Right lobe of liver (tissue), 6 donors: Measurements from ENCODE around the gene MAML3. TPM values are rescaled to one million over a fixed set of nuclear protein-coding genes. Genes with fewer than 3 reads are reported as not detected.

ENCODE experiments used
- ATAC-seq, 4 donors: fragments of 200-7000 bp; cut with Tn5 transposase; one replicate each; pipeline ENCODE4 v1.9.1; 2020; ENCODE audit warnings: mild to moderate bottlenecking in 4 of 4, moderate library complexity in 4 of 4
- DNase-seq, 3 donors: peaks; one replicate each; pipeline ENCODE4 v3.0.0-alpha.2; 2020
- H3K27ac ChIP-seq, 3 donors: fragments of 200-600 bp; one replicate each; pipeline ENCODE4 v1.8.0; 2022
- H3K27me3 ChIP-seq, 2 donors: fragments of 200-600 bp; one replicate each; pipeline ENCODE4 v1.8.0; 2022
- H3K36me3 ChIP-seq, 4 donors: fragments of 200-600 bp; sonication (generic) in 1 of 4; one replicate each; pipeline versions ENCODE4 v1.5.1 to v1.8.0; 2017 to 2022; ENCODE audit warnings: control low read depth in 1 of 4
- H3K4me1 ChIP-seq, 4 donors: fragments of 200-600 bp; sonication (generic) in 1 of 4; one replicate each; pipeline versions ENCODE4 v1.5.1 to v1.8.0; 2017 to 2022; ENCODE audit warnings: control low read depth in 1 of 4
- H3K4me3 ChIP-seq, 3 donors: fragments of 200-600 bp; one replicate each; pipeline ENCODE4 v1.8.0; 2022
- H3K9me3 ChIP-seq, 4 donors: fragments of 200-600 bp; sonication (generic) in 1 of 4; one replicate each; pipeline versions ENCODE4 v1.5.1 to v1.8.0; 2017 to 2022; ENCODE audit warnings: control low read depth in 1 of 4
- CTCF ChIP-seq, 4 donors: fragments of 200-600 bp in 3 of 4; fragments of 450-650 bp in 1 of 4; IDR thresholded peaks; one replicate each; pipeline versions ENCODE4 v1.5.1 to v1.8.0; 2016 to 2022; ENCODE audit warnings: antibody characterized with exemption in 4 of 4, mild to moderate bottlenecking in 2 of 4
- POLR2A ChIP-seq: fragments of 450-650 bp; IDR thresholded peaks from one replicate; pipeline ENCODE4 v1.6.1; 2017; ENCODE audit warnings: antibody characterized with exemption, mild to moderate bottlenecking
- WGBS: methylation state at CpG from one replicate; pipeline ENCODE4 v1.1.6; 2018; ENCODE audit warnings: low coverage, low lambda C conversion rate; ENCODE audit not compliant: insufficient coverage; ENCODE audit errors: missing lambda C conversion rate; 5-methylcytosine and 5-hydroxymethylcytosine counted together
- intact Hi-C, 2 donors: fragments of 100-400 bp; cut with DNase I; formaldehyde crosslinking; loops; one replicate each; pipeline versions ENCODE4 v1.11.2 to v1.14.1; 2022
- total RNA-seq, 6 experiments: library from RNA; depleted of rRNA in 2 of 6; stranded (reverse); fragments of >200 nt in 2 of 6; fragmentation: NEBNext Ultra II Directional in 3 of 6; extraction: Animal tissue kit (Norgen Biotek cat#: 25700) in 3 of 6; gene quantifications; one replicate each; pipeline versions ENCODE4 v1.1.0 to v1.2.4, GENCODE V29; 2016 to 2023
- donor health status: DM: no; HTN: yes; CAD: no.
- donor health status: DM: no; HTN: no; CAD: no.
- donor health status: DM: no; HTN: no; CAD: no.
- donor health status: DM: no; HTN: yes; CAD: no.
- donor health status: DM: no; HTN: yes; CAD: no.

MAML3 gene
- total RNA-seq, 6 experiments from 2014 or later: 2.6 to 7.8 (median 5.0) TPM

- Histone ChIP-seq H3K27ac (no peak overlapping the region), H3K4me1 (peaks cover 0 to 3% (median 0%) of the 10 kb centered on the region in 4 donors), H3K4me3 (no peak overlapping the region), H3K36me3 (no peaks in the 10 kb centered on the region), H3K9me3 (no peaks in the 10 kb centered on the region), H3K27me3 (no peaks in the 10 kb centered on the region)
- DNase-seq (no peak), ATAC-seq (peak; percentile 45 to 72 (median 50))
- WGBS: 59% methylated on average over 3 of the region's 3 CpGs
- TF ChIP-seq CTCF (IDR thresholded peaks at IDR 0.05): no peak
- no peak for TF ChIP-seq POLR2A
- intact Hi-C loops: no loop called here
Measured at GRCh38 chr4:139942241-139942640, 211.7 kb downstream of the MAML3 start.

- ATAC-seq: no peak
- no peak overlapping the region for H3K4me3 ChIP-seq
- intact Hi-C loops: no loop called here
- H3K27me3 ChIP-seq: no peaks in the 10 kb centered on the region
- WGBS: 87% methylated on average over 2 of the region's 2 CpGs
- no peaks in the 10 kb centered on the region for H3K9me3 ChIP-seq
- DNase-seq: no peak
- H3K4me1 ChIP-seq: no peaks in the 10 kb centered on the region
- H3K36me3 ChIP-seq: no peaks in the 10 kb centered on the region
- TF ChIP-seq CTCF (IDR thresholded peaks at IDR 0.05) (no peak), POLR2A (no peak)
- no peak overlapping the region for H3K27ac ChIP-seq
Measured at GRCh38 chr4:139940600-139940999, 213.4 kb downstream of the MAML3 start.

- Histone ChIP-seq H3K27me3 (no peaks in the 10 kb centered on the region), H3K4me1 (no peaks in the 10 kb centered on the region), H3K9me3 (no peaks in the 10 kb centered on the region), H3K27ac (no peak overlapping the region), H3K36me3 (no peaks in the 10 kb centered on the region), H3K4me3 (no peak overlapping the region)
- ATAC-seq: no peak
- intact Hi-C loops: no loop called here
- TF ChIP-seq POLR2A (no peak), CTCF (IDR thresholded peaks at IDR 0.05) (no peak)
- no peak for DNase-seq
- WGBS: 89% methylated on average over 2 of the region's 2 CpGs
Measured at GRCh38 chr4:139938414-139938813, 215.6 kb downstream of the MAML3 start.

GRCh38 chr4:139935911-139936310 lies 218.1 kb downstream of the MAML3 start:
- Histone ChIP-seq H3K9me3 (no peaks in the 10 kb centered on the region), H3K27ac (no peak overlapping the region), H3K4me3 (no peak overlapping the region), H3K4me1 (no peaks in the 10 kb centered on the region), H3K36me3 (no peaks in the 10 kb centered on the region), H3K27me3 (no peaks in the 10 kb centered on the region)
- TF ChIP-seq CTCF (IDR thresholded peaks at IDR 0.05): no peak
- no peak for TF ChIP-seq POLR2A
- DNase-seq (no peak), ATAC-seq (no peak)
- intact Hi-C loops: no loop called here
- 86% methylated on average over 4 of the region's 4 CpGs for WGBS

GRCh38 chr4:139934708-139935195 lies 219.2 kb downstream of the MAML3 start:
- H3K27me3 ChIP-seq: no peaks in the 10 kb centered on the region
- no peaks in the 10 kb centered on the region for H3K36me3 ChIP-seq
- 89% methylated on average over 3 of the region's 3 CpGs for WGBS
- TF ChIP-seq CTCF (IDR thresholded peaks at IDR 0.05): no peak
- no peak for TF ChIP-seq POLR2A
- no peaks in the 10 kb centered on the region for H3K9me3 ChIP-seq
- no peak overlapping the region for H3K4me3 ChIP-seq
- no peak overlapping the region for H3K27ac ChIP-seq
- DNase-seq (no peak), ATAC-seq (no peak)
- H3K4me1 ChIP-seq: no peaks in the 10 kb centered on the region
- intact Hi-C loops: no loop called here
